ENCODE results near the gene MID1IP1.

DNA sequence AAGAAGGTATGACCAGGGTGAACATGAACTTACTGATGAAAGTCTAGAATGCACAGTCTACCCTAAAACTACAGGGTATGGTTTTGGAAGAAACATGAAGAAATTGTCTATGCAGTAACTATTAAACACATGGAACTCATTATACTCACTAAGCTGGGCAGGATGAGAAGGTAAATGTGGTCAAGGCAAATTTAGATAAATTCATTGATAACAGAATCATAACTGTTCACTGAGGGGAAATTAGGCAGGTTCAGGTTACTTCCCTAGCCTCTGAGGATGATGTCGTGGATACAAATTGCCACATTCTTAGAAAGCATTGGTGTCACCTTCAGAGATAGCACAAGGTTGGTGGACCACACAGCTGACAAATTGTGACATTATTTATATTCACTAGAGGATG, 40.4 kb upstream of the MID1IP1 start:
- TF ChIP-seq CTCF (IDR thresholded peaks at IDR 0.05; ENCODE audit: poor library complexity) (no peak), EZH2 (IDR thresholded peaks at IDR 0.05; ENCODE audit: borderline replicate concordance) (no peak), EZH2phosphoT487 (IDR thresholded peaks at IDR 0.05; ENCODE audit: low read depth, severe bottlenecking, unreplicated experiment) (no peak)
